Chondrocyte (in vitro differentiated cells): Measurements from ENCODE around the gene GNGT1. TPM values are rescaled to one million over a fixed set of nuclear protein-coding genes. Genes with fewer than 3 reads are reported as not detected.

Source experiments
- DNase-seq: peaks from one replicate; pipeline ENCODE4 v3.0.0; 2021; ENCODE audit warnings: mixed read lengths, low spot score
- H3K27ac Mint-ChIP-seq: one replicate; pipeline ENCODE4 v1.8.0; 2021; ENCODE audit warnings: mild to moderate bottlenecking, moderate library complexity, mixed read lengths; ENCODE audit not compliant: unreplicated experiment
- H3K27me3 Mint-ChIP-seq: 2 replicates; pipeline ENCODE4 v1.8.0; 2021; ENCODE audit warnings: low read depth, mixed read lengths
- H3K36me3 Mint-ChIP-seq: 2 replicates; pipeline ENCODE4 v1.8.0; 2021; ENCODE audit warnings: low read depth, mixed read lengths
- H3K4me1 Mint-ChIP-seq: 2 replicates; pipeline ENCODE4 v1.8.0; 2021; ENCODE audit warnings: low read depth, mild to moderate bottlenecking, mixed read lengths
- H3K4me3 Mint-ChIP-seq: one replicate; pipeline ENCODE4 v1.8.0; 2021; ENCODE audit warnings: mild to moderate bottlenecking, moderate library complexity, mixed read lengths; ENCODE audit not compliant: unreplicated experiment
- H3K9me3 Mint-ChIP-seq: 2 replicates; pipeline ENCODE4 v1.8.0; 2021; ENCODE audit warnings: low read depth, mixed read lengths
- long read RNA-seq: library from polyadenylated mRNA; stranded (forward); transcript quantifications from one replicate; pipeline ENCODE4 v2.0.0, GENCODE V29; 2021
- total RNA-seq: library from RNA; stranded (reverse); gene quantifications from 3 replicates; pipeline ENCODE4 v1.2.1, GENCODE V29; 2021
- TF ChIP-seq, protein P1 (sequence below): fragments of 200-600 bp; sonication (generic); IDR thresholded peaks from 2 replicates; pipeline ENCODE4 v1.5.0; 2021; ENCODE audit warnings: antibody characterized with exemption, mild to moderate bottlenecking, moderate library complexity

Gene GNGT1
- total RNA-seq = not detected in 3 replicates
- long read RNA-seq, partial matches to known transcripts = 0 of 1 reads
- long read RNA-seq, other reads (novel, unspliced or antisense) = 1 of 1 reads

DNA sequence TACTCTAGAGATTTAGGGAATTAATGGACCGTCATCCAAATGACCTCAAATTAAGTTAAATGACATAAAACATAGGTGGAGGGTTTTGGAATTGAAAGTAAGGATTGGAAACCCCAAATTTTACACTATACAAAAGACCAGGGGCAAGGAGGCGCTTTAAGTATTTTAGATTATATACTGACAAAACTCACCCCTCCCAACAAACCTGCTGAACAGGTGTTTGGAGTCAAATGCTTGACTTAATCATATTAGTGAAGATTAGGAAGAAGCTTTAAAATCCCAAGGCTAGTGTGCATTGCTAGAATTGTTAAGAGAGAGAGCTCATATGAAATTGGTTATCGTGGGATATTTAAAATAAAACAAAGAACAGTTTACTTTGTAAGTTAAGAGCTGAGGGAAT, at the start of gene GNGT1:
Gene GNGT1 (plus strand): TSS at position 301 of the 400 bp plus-strand sequence. CDS start 180 bp downstream, outside the sequence.
- H3K27me3 Mint-ChIP-seq = no peaks in the 10 kb centered on the region
- no peak within 1 kb of the TSS for H3K4me3 Mint-ChIP-seq
- H3K4me1 Mint-ChIP-seq = peaks cover 6% of the 10 kb centered on the region
- no peaks in the 10 kb centered on the region for H3K9me3 Mint-ChIP-seq
- DNase-seq = no peak
- H3K36me3 Mint-ChIP-seq = no peaks in the 10 kb centered on the region
- H3K27ac Mint-ChIP-seq = no peak within 1 kb of the TSS
- TF ChIP-seq, protein P1, sequence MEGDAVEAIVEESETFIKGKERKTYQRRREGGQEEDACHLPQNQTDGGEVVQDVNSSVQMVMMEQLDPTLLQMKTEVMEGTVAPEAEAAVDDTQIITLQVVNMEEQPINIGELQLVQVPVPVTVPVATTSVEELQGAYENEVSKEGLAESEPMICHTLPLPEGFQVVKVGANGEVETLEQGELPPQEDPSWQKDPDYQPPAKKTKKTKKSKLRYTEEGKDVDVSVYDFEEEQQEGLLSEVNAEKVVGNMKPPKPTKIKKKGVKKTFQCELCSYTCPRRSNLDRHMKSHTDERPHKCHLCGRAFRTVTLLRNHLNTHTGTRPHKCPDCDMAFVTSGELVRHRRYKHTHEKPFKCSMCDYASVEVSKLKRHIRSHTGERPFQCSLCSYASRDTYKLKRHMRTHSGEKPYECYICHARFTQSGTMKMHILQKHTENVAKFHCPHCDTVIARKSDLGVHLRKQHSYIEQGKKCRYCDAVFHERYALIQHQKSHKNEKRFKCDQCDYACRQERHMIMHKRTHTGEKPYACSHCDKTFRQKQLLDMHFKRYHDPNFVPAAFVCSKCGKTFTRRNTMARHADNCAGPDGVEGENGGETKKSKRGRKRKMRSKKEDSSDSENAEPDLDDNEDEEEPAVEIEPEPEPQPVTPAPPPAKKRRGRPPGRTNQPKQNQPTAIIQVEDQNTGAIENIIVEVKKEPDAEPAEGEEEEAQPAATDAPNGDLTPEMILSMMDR = no peak

DNA sequence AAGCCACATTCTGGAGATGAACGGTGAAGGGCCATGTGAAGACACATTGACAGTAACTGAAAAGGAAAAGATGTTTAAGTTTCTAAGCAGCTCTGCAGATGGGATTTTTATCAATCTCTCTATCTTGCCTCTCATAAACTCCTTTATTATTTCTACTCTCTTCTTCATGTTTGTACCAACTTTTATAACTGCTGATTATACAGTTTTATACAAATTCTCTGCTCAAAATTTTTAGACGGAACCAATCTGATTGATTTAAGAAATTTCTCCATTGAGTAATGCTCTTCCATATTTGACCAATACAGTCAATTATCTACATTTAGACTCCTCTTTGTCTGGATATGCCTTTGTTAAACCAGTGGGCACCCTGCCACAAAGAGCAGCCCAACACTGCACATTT, 47.5 kb upstream of the GNGT1 start:
- DNase-seq = no peak
- Mint-ChIP-seq H3K27ac (no peak overlapping the region), H3K36me3 (no peaks in the 10 kb centered on the region), H3K4me3 (no peak overlapping the region), H3K9me3 (peaks cover 3% of the 10 kb centered on the region), H3K27me3 (peaks cover 4% of the 10 kb centered on the region), H3K4me1 (no peaks in the 10 kb centered on the region)
- TF ChIP-seq, protein P1 = no peak

DNA sequence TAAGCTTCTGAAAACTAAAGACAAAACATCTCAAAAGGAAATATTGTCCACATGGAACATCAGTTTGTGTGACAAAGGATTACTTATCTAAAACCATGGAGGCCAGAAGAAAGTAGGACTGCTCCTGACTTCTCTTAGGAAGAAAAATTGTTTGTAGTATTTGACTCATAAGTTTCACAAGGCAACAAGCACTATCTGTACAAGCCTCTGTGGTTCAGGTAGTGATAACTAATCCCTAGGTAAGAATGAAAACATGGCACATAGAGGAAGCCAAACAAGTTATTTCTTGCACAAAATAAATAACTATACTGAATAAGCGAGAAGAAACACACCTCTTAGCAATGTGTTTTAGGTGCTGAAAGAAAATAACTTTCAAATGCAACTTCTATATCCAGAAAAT, 46.1 kb upstream of the GNGT1 start:
- no peak overlapping the region for H3K27ac Mint-ChIP-seq
- H3K9me3 Mint-ChIP-seq = no peaks in the 10 kb centered on the region
- H3K27me3 Mint-ChIP-seq = no peaks in the 10 kb centered on the region
- H3K4me3 Mint-ChIP-seq = no peak overlapping the region
- TF ChIP-seq, protein P1 = no peak
- no peak for DNase-seq
- no peaks in the 10 kb centered on the region for H3K36me3 Mint-ChIP-seq
- H3K4me1 Mint-ChIP-seq = no peaks in the 10 kb centered on the region

DNA sequence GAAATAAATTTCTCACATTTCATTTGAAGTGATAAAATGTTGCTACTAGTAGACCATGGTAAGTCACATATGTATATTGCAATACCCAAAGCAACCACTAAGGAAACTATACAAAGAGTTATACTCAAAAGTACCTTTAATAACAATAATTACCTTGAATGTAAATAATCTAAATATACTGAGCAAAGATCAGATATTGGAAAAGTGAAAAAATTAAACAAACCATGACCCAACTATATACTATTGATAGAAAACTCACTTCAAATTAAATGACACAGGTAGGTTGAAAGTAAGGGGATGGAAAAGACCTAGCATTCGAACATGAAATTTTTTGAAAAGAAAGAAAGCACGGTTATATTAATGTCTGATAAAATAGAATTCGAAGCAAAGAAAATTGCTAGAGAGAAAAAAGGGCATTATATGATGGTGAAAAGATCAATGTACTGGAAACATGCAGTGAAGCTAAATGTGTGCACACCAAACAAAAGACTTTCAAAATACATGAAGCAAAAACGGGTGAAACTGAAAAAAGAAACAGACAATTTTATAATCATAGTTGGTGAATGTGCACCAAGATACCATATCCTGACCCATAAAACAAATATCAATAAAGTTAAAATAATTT, 44.9 kb upstream of the GNGT1 start:
- no peak for DNase-seq
- TF ChIP-seq, protein P1 = peak; percentile 66
- H3K9me3 Mint-ChIP-seq = no peaks in the 10 kb centered on the region
- no peak overlapping the region for H3K4me3 Mint-ChIP-seq
- H3K27ac Mint-ChIP-seq = no peak overlapping the region
- H3K36me3 Mint-ChIP-seq = no peaks in the 10 kb centered on the region
- no peaks in the 10 kb centered on the region for H3K27me3 Mint-ChIP-seq
- H3K4me1 Mint-ChIP-seq = no peaks in the 10 kb centered on the region

DNA sequence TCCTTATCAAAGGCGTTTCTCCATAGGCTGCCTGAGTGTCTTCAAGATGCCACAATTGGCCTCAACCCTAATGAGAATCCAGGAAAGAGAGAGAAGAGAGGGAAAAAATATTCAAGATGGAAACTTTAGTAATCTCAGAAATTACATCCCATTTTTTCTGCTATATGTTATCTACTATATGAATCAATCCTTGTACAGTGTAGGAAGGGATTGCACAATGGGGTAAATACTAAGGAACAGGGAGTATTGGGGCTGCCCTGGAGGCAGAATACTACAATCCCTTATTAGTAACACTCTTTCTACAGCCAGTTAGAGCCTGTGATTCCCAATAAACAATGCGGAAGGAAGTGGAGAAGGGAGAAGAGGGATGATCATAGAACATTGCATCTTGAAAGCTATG, 43.7 kb upstream of the GNGT1 start:
- no peaks in the 10 kb centered on the region for H3K9me3 Mint-ChIP-seq
- no peak overlapping the region for H3K4me3 Mint-ChIP-seq
- no peak for DNase-seq
- no peaks in the 10 kb centered on the region for H3K27me3 Mint-ChIP-seq
- H3K27ac Mint-ChIP-seq = no peak overlapping the region
- no peaks in the 10 kb centered on the region for H3K4me1 Mint-ChIP-seq
- H3K36me3 Mint-ChIP-seq = no peaks in the 10 kb centered on the region
- TF ChIP-seq, protein P1 = no peak
